ENCODE measurements around the gene SATL1.

DNA sequence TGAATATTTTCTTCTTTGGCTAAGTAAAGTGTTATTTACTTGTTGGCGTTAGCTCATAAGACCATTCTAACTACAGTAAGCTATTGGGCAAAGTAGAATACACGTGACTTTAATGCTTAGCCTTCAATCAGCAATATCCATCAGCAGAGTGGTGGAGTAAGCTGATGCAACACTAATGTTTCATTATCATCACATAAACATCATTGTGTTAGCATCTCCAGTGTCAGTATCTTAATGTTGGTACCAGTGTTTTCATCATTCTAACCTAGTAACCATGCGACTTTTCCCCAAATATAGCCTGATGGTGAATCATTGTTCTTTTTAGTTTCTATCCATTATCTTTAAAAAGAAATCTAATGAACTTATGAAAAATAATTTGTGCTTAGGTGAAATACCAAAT lies 191.4 kb downstream of the SATL1 start:
- TF ChIP-seq, protein P1, sequence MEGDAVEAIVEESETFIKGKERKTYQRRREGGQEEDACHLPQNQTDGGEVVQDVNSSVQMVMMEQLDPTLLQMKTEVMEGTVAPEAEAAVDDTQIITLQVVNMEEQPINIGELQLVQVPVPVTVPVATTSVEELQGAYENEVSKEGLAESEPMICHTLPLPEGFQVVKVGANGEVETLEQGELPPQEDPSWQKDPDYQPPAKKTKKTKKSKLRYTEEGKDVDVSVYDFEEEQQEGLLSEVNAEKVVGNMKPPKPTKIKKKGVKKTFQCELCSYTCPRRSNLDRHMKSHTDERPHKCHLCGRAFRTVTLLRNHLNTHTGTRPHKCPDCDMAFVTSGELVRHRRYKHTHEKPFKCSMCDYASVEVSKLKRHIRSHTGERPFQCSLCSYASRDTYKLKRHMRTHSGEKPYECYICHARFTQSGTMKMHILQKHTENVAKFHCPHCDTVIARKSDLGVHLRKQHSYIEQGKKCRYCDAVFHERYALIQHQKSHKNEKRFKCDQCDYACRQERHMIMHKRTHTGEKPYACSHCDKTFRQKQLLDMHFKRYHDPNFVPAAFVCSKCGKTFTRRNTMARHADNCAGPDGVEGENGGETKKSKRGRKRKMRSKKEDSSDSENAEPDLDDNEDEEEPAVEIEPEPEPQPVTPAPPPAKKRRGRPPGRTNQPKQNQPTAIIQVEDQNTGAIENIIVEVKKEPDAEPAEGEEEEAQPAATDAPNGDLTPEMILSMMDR (IDR thresholded peaks at IDR 0.05; ENCODE audit: insufficient read depth, low read depth, low read length): no peak
- no peak for TF ChIP-seq EZH2 (IDR thresholded peaks at IDR 0.05; ENCODE audit: insufficient read depth, low read length)
